ENCODE measurements around the gene SLC13A3. TPM values are rescaled to one million over a fixed set of nuclear protein-coding genes. Genes with fewer than 3 reads are reported as not detected.

Gene SLC13A3
- total RNA-seq, 3 donors from 2014 or later = 1.3 to 2.9 (median 1.6) TPM

- Histone ChIP-seq H3K4me1 (no peaks in the 10 kb centered on the region), H3K4me3 (no peak overlapping the region), H3K27ac (no peak overlapping the region), H3K9me3 (peaks cover 0 to 18% of the 10 kb centered on the region in 2 donors), H3K36me3 (no peaks in the 10 kb centered on the region), H3K27me3 (no peaks in the 10 kb centered on the region)
- no peak for DNase-seq (ENCODE audit: low spot score in 2 of 2)
- intact Hi-C loops (cut with DNase I; ENCODE audit: low total_unique reads) = no loop called here
- no peak for TF ChIP-seq POLR2AphosphoS5 (IDR thresholded peaks at IDR 0.05)
- TF ChIP-seq CTCF (IDR thresholded peaks at IDR 0.05) = no peak
Measured at GRCh38 chr20:46629341-46629740, 21.9 kb downstream of the SLC13A3 start.

DNA sequence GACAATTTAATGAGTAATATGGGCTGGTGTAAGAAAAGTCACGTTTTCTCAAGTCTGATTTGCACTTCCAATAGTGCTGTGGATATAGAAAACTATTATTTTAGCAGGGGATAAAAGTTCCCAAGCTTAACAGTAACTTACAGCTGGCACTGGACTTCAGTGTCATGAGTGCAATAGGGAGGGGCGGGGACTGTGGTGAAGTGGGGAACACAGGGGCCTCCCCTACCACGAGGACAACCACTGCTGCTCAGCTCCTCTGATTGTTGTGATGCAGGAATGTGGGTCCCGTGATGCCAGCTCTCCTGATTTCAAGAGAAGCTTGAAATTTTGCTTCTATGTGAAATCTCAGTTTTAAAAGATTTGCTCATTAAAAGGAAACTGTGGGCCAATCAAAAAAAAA, 24.0 kb downstream of the SLC13A3 start:
- Histone ChIP-seq H3K36me3 (no peaks in the 10 kb centered on the region), H3K4me3 (no peak overlapping the region), H3K9me3 (peaks cover 0 to 22% of the 10 kb centered on the region in 2 donors), H3K27ac (no peak overlapping the region), H3K4me1 (no peaks in the 10 kb centered on the region), H3K27me3 (no peaks in the 10 kb centered on the region)
- TF ChIP-seq POLR2AphosphoS5 (IDR thresholded peaks at IDR 0.05) (no peak), POLR2A (IDR thresholded peaks at IDR 0.05) (no peak), CTCF (IDR thresholded peaks at IDR 0.05) (no peak)
- DNase-seq (ENCODE audit: low spot score in 2 of 2) = no peak
- intact Hi-C loops (cut with DNase I; ENCODE audit: low total_unique reads) = no loop called here

- no peaks in the 10 kb centered on the region for H3K4me1 ChIP-seq
- DNase-seq (ENCODE audit: low spot score in 2 of 2) = no peak
- intact Hi-C loops (cut with DNase I; ENCODE audit: low total_unique reads) = no loop called here
- no peaks in the 10 kb centered on the region for H3K27me3 ChIP-seq
- peaks cover 0 to 22% of the 10 kb centered on the region in 2 donors for H3K9me3 ChIP-seq
- no peaks in the 10 kb centered on the region for H3K36me3 ChIP-seq
- TF ChIP-seq POLR2A (IDR thresholded peaks at IDR 0.05) (no peak), POLR2AphosphoS5 (IDR thresholded peaks at IDR 0.05) (no peak), CTCF (IDR thresholded peaks at IDR 0.05) (no peak)
- no peak overlapping the region for H3K4me3 ChIP-seq
- H3K27ac ChIP-seq = no peak overlapping the region
Measured at GRCh38 chr20:46626758-46627157, 24.5 kb downstream of the SLC13A3 start.

DNA sequence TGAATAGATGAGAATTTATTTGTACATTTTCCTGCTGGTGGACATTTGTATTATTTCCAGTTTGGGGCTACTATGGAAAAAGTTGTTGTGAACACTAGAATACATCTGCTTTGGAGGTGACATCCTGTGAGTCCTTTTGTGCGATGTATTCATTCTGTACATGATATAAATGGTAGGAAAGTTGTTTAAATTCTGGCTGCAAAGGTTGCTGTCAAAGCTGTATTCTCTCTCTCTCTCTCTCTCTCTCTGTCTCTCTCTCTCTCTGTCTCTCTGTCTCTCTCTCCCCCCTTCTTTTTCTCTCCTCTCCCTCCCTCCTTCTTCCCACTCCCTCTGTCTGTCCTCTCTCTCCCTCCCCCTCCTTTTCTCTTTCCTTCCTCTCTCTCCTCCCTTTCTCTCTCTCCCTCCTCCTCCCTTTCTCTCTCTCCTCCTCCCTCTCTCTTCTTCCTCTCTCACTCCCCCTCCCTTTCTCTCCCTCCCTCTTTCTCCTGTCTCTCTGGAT, 25.3 kb downstream of the SLC13A3 start:
- H3K9me3 ChIP-seq = peaks cover 0 to 22% of the 10 kb centered on the region in 2 donors
- intact Hi-C loops (cut with DNase I; ENCODE audit: low total_unique reads) = no loop called here
- DNase-seq (ENCODE audit: low spot score in 2 of 2) = no peak
- H3K36me3 ChIP-seq = no peaks in the 10 kb centered on the region
- H3K4me3 ChIP-seq = no peak overlapping the region
- no peak overlapping the region for H3K27ac ChIP-seq
- no peaks in the 10 kb centered on the region for H3K27me3 ChIP-seq
- H3K4me1 ChIP-seq = no peaks in the 10 kb centered on the region
- TF ChIP-seq POLR2AphosphoS5 (IDR thresholded peaks at IDR 0.05) (no peak), CTCF (IDR thresholded peaks at IDR 0.05) (no peak), POLR2A (IDR thresholded peaks at IDR 0.05) (no peak)

DNA sequence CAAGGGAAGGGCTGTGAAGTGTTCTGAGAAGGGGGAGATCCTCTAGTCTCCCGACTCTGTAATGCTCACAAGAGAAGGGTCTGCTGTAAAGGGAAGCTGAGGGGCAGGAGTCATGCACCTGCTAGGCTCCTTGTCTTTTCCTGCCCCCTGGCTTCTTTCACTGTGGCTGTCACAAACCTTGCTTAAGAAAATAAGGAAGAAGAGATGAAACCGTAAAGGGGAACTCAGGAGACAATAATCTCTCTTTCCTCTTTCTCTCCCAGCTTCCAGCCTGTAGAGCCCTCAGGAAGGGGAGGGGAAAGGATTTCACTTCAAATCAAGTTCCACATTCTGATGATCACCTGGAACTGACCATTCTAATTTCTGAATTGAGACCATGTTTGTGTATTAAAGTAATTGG, 26.3 kb downstream of the SLC13A3 start:
- H3K4me1 ChIP-seq = no peaks in the 10 kb centered on the region
- no peak for DNase-seq (ENCODE audit: low spot score in 2 of 2)
- no peaks in the 10 kb centered on the region for H3K36me3 ChIP-seq
- peaks cover 0 to 21% of the 10 kb centered on the region in 2 donors for H3K9me3 ChIP-seq
- intact Hi-C loops (cut with DNase I; ENCODE audit: low total_unique reads) = no loop called here
- TF ChIP-seq POLR2AphosphoS5 (IDR thresholded peaks at IDR 0.05) = no peak
- no peak for TF ChIP-seq CTCF (IDR thresholded peaks at IDR 0.05)
- TF ChIP-seq POLR2A (IDR thresholded peaks at IDR 0.05) = no peak
- H3K27me3 ChIP-seq = no peaks in the 10 kb centered on the region
- H3K27ac ChIP-seq = no peak overlapping the region
- H3K4me3 ChIP-seq = no peak overlapping the region
